HG02571 (cell line): ENCODE data around the gene PNO1.
A peak's percentile ranks its signal among the peaks of the same experiment; 100 is the strongest.

Experiments used
- ATAC-seq: cut with Tn5 transposase; IDR thresholded peaks from one replicate; pipeline ENCODE4 v1.9.1; 2021; ENCODE audit warnings: mild to moderate bottlenecking, moderate library complexity; ENCODE audit not compliant: unreplicated experiment

PNO1 gene

DNA sequence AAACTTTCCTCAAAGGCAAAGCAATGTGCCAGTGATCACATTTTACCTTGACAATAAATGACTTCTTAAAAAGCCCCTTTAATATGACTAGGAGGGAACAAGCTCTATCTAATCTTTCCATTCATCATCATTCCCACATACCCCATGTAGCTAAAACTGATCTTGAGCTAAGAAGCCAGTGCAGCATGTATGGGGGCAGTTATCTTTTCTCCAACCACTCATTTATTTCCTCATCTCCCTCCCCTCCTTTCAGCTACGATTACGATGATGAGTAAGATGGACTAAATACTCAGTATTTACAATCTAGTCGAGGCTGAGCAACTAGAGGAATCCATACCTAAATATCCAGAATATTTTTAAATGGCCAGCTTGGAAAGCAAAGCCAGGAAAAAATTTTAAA, 35.5 kb downstream of the PNO1 start:
- ATAC-seq: no peak

DNA sequence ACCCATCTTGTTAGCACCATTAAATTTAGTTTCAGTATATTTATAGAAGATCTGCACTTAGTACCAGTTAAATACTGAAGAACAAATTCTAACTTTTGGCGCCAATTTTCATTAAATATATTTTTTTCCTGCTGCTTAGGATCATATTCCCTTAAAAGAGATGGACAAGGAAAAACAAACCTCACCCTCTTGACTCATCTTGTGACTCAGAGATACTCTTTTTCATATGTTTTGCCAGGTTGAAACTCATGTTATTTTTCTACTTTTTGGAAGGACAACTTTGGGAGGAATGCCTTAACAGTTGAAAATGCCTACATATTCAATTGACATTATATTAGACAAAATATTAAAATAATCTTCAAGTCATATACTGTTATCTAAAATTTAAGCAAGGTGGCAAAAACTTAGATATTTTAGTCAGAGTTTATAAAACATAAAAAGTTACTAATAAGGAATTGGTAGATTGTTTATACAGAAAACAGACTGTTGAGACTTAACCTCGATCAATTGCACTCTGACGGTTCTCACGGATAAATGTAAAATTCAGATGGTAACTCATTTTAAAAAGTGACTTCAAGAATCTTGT, 36.2 kb downstream of the PNO1 start:
- no peak for ATAC-seq

DNA sequence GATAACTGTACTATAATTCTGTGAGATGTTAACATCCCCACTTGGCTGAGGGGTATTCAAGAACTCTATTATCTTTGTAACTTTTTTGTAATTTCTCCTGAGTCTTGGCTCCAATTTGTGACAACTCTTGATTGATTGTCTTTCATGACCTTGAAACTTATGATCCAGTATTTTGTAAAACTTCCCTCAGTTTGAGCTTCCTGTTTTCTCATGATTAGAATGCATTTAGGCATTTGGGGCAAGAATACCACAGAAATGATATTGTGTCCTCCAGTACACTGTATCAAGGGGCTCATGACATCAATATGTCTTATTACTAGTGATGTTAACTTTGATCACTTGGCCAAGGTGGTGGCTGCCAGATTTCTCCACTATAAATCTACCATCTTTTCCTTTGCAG, 37.4 kb downstream of the PNO1 start:
- no peak for ATAC-seq

DNA sequence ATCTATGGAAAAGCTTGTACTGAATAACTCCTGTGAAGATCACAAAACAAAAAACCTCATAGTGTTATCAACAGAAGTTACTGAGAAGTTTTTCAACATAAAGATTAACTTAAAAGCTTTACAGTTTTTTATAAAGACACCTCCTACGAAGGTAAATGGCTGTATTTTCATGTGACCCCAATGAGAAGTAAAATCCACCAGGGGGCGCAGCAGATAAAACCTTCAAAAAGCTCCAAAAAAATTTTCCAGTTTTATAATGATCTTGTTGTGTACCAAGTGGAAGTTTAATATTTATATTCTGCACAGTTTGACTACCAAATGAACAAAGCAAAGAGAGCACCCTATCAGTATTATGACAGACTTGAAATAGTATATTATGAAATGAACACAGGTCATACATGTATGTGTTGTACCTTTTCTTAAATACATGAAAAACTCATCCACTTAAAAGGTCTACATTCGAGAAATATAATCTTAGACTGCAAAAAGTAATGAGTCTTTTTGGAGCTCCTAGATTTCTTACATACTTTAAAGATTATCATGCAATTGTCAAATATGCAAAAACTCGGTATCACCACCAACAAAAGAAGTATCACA, 38.5 kb downstream of the PNO1 start:
- no peak for ATAC-seq

DNA sequence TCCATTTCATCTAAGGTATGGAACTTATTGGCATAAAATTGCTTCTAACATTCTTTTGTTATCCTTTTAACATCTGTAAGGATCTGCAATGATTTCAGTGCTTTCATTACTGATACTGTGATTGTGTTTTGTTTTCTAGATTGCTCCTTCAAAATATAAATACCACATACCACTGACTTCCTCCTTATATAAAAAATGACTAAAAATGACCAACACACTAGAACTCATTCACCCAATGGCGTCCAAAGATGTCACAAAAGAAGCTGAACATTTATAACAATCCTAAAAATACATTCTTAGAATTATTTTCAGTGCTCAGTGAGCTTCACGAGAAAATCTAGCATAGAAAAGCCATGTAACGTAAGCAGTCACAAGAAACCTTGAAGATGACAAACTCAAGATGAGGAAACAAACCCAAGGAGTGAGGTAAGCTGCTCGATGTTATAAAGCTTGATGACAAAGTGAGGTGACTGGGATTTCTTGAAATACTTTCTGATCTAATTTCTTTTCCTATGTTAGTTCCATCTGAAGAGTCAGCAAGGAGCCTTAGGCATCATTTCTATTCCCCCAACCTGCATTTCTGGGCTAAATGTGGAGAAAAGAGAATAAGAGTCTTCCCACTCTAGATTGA, 42.6 kb downstream of the PNO1 start:
- ATAC-seq: no peak

DNA sequence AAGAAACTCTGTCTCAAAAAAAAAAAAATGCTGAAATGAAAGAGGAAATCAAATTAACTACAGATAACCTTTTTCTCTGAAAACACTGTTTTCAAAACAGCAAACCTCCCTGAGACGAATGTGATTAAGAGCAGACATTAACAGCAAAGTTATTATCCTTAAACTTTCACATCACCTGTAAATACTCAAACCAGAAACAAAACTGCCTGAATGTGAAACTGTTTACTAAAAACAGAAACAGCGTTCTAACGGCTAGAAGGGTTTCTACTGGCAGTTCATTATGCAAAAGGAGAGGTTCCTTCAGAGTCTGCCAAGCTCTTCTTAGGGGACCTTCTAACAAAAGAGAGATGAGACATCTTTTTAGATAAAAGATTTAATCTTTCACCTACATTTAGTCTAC, 45.9 kb downstream of the PNO1 start:
- ATAC-seq: peak; percentile 97

DNA sequence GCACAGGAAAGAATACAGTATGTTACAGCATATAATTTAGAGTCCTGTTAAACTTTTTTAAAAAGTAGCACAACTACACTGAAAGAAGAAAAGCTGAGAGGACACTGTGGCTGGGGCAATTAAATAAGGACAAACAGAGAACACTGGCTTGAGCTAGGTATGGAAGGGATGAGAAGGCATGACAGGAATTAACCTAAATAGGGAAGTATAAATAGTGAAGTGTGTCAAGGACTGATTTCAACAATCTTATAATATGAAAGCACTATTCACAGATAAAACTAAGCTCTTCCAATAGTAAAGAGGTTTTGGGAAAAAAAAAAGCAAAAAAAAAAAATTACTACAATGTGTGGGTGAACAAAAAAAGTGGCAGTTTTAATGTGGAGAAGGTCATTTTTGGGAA, 49.1 kb downstream of the PNO1 start:
- ATAC-seq: no peak

DNA sequence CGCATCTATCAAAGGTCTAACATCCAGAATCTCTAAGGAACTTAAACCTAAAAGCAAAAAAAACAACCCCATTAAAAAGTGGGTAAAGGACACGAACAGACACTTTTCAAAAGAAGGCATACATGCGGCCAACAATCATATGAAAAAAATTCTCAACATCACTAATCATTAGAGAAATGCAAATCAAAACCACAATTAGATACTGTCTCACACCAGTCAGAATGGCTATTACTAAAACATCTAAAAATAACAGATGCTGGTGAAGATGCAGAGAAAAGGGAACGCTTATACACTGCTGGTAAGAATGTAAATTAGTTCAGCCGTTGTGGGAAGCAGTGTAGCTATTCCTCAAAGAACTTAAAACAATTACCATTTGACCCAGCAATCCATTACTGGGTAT, 56.7 kb downstream of the PNO1 start:
- ATAC-seq: peak; percentile 78

DNA sequence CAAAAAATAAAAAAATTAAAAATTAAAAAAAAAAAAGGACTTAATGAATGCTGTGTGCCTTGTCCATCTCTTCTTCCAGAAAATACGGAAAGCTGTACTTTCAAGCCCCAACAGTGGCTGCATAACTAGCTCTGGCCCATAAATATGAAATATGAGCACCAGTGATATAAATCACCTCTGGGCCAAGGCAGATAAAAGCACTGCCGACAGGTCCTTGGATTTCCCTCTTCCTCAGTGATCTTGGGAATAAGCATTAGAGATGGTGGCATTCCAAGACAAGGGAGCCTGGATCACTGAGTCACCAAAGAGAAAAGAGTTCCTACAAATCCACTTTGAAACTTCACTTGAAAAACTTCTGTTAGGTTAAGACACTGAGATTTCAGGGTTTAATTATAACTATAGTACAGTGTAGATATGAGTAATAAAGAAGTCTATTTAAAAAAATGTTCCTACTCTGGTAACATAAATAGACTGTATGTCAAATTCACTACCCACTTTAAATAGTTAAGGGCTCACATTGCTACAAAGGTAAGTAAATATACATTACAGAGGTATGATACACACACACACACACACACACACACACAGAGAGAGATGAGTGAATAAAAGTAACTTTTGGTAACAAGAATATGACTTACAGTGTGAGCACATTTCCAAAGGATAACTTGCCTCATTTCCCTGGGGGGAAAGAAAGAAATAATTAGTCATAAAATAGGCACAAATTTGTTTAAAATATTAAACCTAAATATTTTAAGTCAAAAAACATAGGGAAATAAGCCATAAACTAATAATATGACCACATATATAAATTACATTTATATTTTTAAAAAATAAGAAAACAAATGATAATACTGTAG, 59.0 kb downstream of the PNO1 start:
- ATAC-seq: no peak

DNA sequence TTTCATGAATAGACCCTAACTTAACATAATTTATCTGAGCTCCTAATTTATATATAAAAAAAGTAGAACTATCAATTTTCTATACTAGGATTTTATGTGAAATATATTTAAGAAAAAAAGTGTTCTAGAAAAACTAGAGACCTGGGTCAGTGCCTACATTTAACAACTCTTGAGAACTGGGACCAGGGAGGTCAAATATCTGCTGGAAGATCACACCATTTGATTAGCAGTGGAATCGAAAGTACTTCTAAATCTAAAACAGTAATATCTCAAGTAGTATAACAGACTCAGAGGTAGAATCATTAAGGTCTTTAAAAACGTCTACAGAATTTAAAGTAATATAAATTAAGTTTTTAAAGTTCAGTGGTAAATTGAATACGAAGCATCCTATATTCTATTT, 60.0 kb downstream of the PNO1 start:
- no peak for ATAC-seq

DNA sequence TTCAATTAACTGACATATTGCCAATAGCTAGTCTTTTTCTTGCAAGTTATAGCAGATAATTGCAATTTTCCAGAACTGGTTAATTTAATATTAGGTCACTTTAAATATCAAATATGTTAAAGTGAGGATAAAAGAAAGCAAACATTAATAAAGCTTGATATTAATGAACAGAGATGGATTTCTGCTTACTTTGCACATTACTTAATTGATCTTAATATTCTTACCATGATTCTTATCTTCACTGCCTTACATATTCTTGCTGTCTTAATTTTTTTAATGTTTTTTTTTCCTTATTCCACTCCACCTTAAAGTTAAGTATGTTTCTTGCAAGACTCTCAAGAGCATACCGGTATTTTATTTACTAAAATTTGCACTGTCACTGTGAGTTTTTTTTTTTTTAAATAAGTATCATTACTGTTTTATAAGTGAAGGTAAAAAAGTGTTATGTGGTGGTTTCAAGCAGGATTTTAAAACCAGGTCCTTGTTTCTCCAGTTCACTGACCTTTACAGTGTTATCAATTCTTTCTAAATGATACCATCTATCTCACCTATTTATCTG, 60.7 kb downstream of the PNO1 start:
- ATAC-seq: no peak

DNA sequence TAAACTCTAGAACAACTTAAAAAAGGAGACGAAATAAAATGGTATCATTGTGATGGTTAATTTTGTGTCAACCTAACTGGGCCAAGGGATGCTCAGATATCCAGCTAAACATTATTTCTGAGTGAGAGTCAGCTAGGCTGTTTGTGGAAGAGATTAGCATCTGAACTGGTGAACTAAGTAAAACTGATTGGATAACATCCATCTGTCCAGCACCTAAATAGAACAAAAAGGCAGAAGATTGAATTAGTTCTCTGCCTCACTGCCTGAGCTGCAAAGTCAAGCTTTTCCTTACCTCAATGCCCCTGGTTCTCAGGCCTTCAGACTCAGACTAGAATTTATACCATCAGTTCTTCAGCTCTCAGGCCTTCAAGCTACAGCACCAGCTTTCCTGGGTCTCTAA, 64.6 kb downstream of the PNO1 start:
- no peak for ATAC-seq

DNA sequence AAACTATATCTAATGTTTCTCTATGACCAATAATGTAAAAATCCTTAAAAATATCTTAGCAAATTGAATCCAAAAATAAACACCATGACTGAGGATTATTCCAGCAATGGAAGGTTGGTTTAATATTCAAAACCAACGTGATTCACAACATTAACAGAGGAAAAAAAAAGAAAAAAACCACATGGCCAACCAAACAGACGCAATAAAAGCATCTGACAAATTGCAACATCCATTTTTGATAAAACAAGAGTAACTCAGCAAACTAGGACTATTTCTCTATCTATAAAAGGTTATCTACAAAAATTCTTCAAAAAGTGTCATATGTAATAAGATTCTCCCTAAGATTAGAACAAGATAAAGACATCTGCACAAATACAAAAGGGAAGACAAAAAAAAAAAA, 65.7 kb downstream of the PNO1 start:
- no peak for ATAC-seq

DNA sequence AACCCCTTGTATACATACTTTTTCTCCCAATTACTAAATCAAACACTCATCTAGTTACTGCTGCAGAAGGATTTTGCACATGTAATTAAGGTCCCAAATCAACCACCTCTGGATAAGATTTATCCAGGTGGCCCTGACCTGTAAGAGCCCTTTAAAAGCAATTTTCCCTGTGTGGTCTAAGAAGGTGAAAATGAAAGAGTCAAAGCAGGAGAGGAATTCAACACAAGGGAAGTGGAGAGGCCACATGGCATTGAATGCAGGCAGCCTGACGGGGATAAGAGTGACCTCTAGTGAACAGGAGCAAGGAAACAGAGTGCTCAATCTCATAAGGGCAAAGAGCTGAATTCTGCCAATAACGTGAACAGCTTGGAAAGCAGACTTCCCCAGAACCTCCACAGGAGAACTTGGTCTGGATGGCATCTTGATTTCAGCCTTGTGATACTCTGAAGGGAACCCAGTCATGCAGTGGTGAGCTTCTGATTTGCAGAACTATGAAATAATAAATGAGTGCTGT, 67.5 kb downstream of the PNO1 start:
- peak; percentile 71 for ATAC-seq
